ENCODE results near the gene PRKCA.

DNA sequence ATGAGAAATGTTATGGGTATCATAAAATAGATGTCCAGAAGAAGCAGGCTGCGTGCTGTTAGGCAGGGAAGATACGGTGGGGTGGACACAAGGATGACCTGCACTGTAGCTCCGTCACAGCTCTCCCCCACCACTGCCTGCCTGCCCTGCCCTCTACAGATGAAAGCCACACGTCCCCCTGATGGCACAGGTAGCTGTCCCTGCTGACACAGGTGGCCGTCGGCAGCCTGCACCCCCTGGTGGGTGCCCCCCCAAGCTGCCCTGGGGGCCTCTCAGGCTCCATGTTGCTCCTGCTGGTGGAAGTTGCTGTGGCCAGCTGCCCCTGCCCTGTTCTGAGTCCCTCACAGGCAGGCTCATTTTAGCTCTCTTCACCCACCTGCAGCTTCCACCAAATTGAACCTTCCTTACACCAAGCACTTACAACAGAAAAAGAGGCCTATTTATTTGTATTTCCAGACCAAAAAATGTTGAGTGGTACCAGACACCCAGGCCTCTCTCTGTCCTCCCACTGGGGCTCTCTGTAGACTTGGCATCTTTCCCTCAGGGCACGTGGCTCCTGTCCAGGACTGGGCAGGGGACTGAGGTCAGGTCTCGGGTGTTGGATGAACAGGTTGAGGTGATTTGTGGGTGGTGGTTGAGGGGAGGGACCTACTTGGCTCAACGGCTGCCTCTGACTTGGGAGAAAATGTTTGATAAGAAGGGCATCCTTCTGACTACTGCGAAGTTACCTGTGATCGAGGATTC lies 482.4 kb downstream of the PRKCA start:
- TF ChIP-seq, protein P1, sequence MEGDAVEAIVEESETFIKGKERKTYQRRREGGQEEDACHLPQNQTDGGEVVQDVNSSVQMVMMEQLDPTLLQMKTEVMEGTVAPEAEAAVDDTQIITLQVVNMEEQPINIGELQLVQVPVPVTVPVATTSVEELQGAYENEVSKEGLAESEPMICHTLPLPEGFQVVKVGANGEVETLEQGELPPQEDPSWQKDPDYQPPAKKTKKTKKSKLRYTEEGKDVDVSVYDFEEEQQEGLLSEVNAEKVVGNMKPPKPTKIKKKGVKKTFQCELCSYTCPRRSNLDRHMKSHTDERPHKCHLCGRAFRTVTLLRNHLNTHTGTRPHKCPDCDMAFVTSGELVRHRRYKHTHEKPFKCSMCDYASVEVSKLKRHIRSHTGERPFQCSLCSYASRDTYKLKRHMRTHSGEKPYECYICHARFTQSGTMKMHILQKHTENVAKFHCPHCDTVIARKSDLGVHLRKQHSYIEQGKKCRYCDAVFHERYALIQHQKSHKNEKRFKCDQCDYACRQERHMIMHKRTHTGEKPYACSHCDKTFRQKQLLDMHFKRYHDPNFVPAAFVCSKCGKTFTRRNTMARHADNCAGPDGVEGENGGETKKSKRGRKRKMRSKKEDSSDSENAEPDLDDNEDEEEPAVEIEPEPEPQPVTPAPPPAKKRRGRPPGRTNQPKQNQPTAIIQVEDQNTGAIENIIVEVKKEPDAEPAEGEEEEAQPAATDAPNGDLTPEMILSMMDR (IDR thresholded peaks at IDR 0.05): no peak
- TF ChIP-seq POLR2A (IDR thresholded peaks at IDR 0.05): no peak
- no peak for TF ChIP-seq POLR2AphosphoS5 (IDR thresholded peaks at IDR 0.05)
- no peak for TF ChIP-seq EP300 (IDR thresholded peaks at IDR 0.05)

Measured in gastroesophageal sphincter (tissue), 3 donors.